GM23248 (cell line): ENCODE measurements around the gene ITGB7.

Experiments used
- EZH2 ChIP-seq: fragments of 200-600 bp; sonication (generic); IDR thresholded peaks from 2 replicates; pipeline ENCODE4 v1.6.1; 2018; ENCODE audit warnings: antibody characterized with exemption, mild to moderate bottlenecking; ENCODE audit not compliant: insufficient read depth, poor library complexity, severe bottlenecking
- EZH2phosphoT487 ChIP-seq: fragments of 200-600 bp; sonication (generic); IDR thresholded peaks from 2 replicates; pipeline ENCODE4 v1.6.1; 2018; ENCODE audit warnings: antibody characterized with exemption, moderate library complexity, mild to moderate bottlenecking, low read depth; ENCODE audit not compliant: insufficient read depth

DNA sequence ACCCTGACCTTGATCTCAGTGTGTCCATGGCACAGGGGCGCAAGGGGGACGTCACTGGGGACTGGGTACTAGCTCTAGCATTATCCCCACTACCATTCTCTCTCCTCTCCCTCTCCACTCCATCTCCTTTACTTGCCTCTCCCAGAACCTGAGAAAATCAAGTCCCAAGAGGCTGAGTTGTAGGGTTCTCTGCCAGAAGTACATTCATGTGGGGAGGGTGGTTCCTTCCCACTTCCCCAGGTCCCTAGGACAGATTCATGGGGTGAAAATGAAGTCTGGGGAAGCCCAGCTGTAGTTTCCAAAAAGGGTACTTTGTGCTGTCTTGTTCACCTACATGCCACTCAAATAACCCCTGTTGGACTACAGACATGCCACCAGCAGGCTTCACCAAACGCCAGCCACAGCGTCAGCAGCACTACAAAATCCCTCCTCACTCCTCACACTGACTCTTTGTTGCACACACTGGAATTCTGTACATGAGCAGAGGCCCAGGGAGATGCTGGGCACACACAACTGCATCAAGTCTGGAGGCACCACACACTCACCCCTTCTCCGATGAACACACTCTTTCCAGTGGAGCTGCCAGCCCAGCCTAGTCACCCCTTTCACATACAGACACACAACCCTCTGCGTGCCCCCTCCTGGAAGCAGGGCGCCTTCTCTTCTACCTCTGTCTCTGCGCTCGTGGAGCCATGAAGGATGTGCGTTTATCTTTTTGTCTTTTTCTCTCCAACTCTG, 18.0 kb upstream of the ITGB7 start:
- no peak for TF ChIP-seq EZH2phosphoT487
- no peak for TF ChIP-seq EZH2
